ENCODE results near the gene CENPH. TPM values are rescaled to one million over a fixed set of nuclear protein-coding genes. Genes with fewer than 3 reads are reported as not detected.

The CENPH gene
- total and polyA plus RNA-seq, 2 of the 8 experiments (the other 6 are each of a cell fraction or from before 2014, with no cell fraction given): 69.0 to 82.8 TPM

GRCh38 chr5:69213513-69214215 lies 24.3 kb downstream of the CENPH start:
- TF ChIP-seq SRF (IDR thresholded peaks at IDR 0.05; ENCODE audit: low read depth, low read length): no peak
- no peak for TF ChIP-seq HDAC6 (IDR thresholded peaks at IDR 0.05; ENCODE audit: low read depth, low read length)
- no peak for TF ChIP-seq CBX8 (IDR thresholded peaks at IDR 0.05; ENCODE audit: borderline replicate concordance, low read depth, low read length)
- TF ChIP-seq CTBP2 (IDR thresholded peaks at IDR 0.05; ENCODE audit: borderline replicate concordance, insufficient read depth, insufficient read length, low read length): no peak
- no peak for TF ChIP-seq TAF7 (optimal IDR thresholded peaks at IDR 0.05; ENCODE audit: borderline replicate concordance, low read depth, low read length)
- no peak for TF ChIP-seq FOSL1 (IDR thresholded peaks at IDR 0.05; ENCODE audit: insufficient read depth, low read depth, low read length)
- no peak overlapping the region for H3K4me3 ChIP-seq (ENCODE audit: extremely low read depth in 1 of 4, insufficient read depth in 2 of 4, low read depth in 3 of 4, low read length in 4 of 4)
- no peak overlapping the region for H2BK5ac ChIP-seq (ENCODE audit: low read depth, low read length)
- no peak overlapping the region for H3K23ac ChIP-seq (ENCODE audit: insufficient read length)
- H3K27me3 ChIP-seq (replicated peaks in 1 of 4; ENCODE audit: control insufficient read depth in 3 of 4, extremely low read depth in 1 of 4, insufficient read depth in 3 of 4, low read length in 3 of 4): no peaks in the 10 kb centered on the region
- peaks cover 0 to 32% (median 3%) of the 10 kb centered on the region in 4 experiments; a peak in 3 of 8 replicates for H3K36me3 ChIP-seq (ENCODE audit: control insufficient read depth in 2 of 4, insufficient read depth in 4 of 4, low read length in 3 of 4)
- H4K20me1 ChIP-seq (replicated peaks in 1 of 2; ENCODE audit: control insufficient read depth in 1 of 2, insufficient read depth in 2 of 2, low read length in 2 of 2): no peaks in the 10 kb centered on the region
- 96% methylated on average over 4 of the region's 4 CpGs; no CpG with 5 or more reads in 1 of the 2 experiments for WGBS, 2 experiments (ENCODE audit: extremely low coverage in 1 of 2, insufficient coverage in 1 of 2, insufficient read length in 1 of 2, insufficient replicate concordance in 2 of 2, low coverage in 1 of 2, low lambda C conversion rate in 2 of 2, missing lambda C conversion rate in 1 of 2)
- no peak overlapping the region for H3K56ac ChIP-seq (replicated peaks; ENCODE audit: insufficient read length, low read depth, low read length)
- no peak overlapping the region for H3K14ac ChIP-seq (ENCODE audit: insufficient read length)
- H3K9ac ChIP-seq (replicated peaks in 1 of 4; ENCODE audit: extremely low read depth in 1 of 4, low read depth in 3 of 4, low read length in 3 of 4): no peak overlapping the region
- no peak overlapping the region for H2AFZ ChIP-seq (ENCODE audit: low read length)
- H3K18ac ChIP-seq (ENCODE audit: extremely low read depth, low read length): no peak overlapping the region
- H2BK12ac ChIP-seq (ENCODE audit: low read depth, low read length): no peak overlapping the region
- no peaks in the 10 kb centered on the region for H3K79me1 ChIP-seq (ENCODE audit: low read depth, low read length)
- CTCF ChIA-PET (ENCODE audit: partially characterized antibody): interaction anchor here (0.8 to 1.7 kb wide), 2 partner anchors 120 to 123 kb away, joined by 3 to 8 read pairs; partner anchors contain the start of gene SLC30A5
- peaks cover 6% of the 10 kb centered on the region; the same call in 1 of the 2 replicates for H3K23me2 ChIP-seq (ENCODE audit: low read depth, low read length)
- no peak overlapping the region for H2BK15ac ChIP-seq (ENCODE audit: low read length)
- H2AK5ac ChIP-seq (ENCODE audit: low read depth, low read length): no peak overlapping the region
- POLR2A ChIA-PET (ENCODE audit: partially characterized antibody): interaction anchor here (0.6 to 7.0 kb wide), 10 partner anchors 8 to 156 kb away, joined by 3 to 73 read pairs (median 4); partner anchors contain the start of genes AK6, CCNB1, CENPH and RAD17
- no peak overlapping the region for H2BK20ac ChIP-seq (ENCODE audit: low read length)
- H2BK120ac ChIP-seq (replicated peaks; ENCODE audit: low read depth, low read length): no peak overlapping the region
- H3K9me3 ChIP-seq (ENCODE audit: insufficient read depth in 2 of 2, low read depth in 1 of 2, low read length in 1 of 2): no peaks in the 10 kb centered on the region
- H3K79me2 ChIP-seq (ENCODE audit: control insufficient read depth in 1 of 2, insufficient read depth in 2 of 2, low read length in 2 of 2): peaks cover 0 to 6% of the 10 kb centered on the region in 2 experiments; a peak in 2 of 4 replicates
- H3K4ac ChIP-seq (replicated peaks; ENCODE audit: insufficient read length, low read depth, low read length): no peak overlapping the region
- DNase-seq (ENCODE audit: low read depth in 1 of 2, low spot score in 2 of 2): no peak
- no peak overlapping the region for H4K5ac ChIP-seq (ENCODE audit: insufficient read length, low read depth, low read length)
- H4K8ac ChIP-seq (ENCODE audit: extremely low read depth, insufficient read depth, low read length): no peak overlapping the region
- no peak overlapping the region for H3K4me2 ChIP-seq (ENCODE audit: insufficient read depth in 1 of 2, low read depth in 2 of 2, low read length in 2 of 2)
- H4K91ac ChIP-seq (replicated peaks; ENCODE audit: insufficient read length, low read length): no peak overlapping the region
- no peak overlapping the region for H3K27ac ChIP-seq (ENCODE audit: low read depth, low read length)
- no peak for FAIRE-seq
- H3K4me1 ChIP-seq (replicated peaks in 1 of 4; ENCODE audit: control insufficient read depth in 3 of 4, insufficient read depth in 4 of 4, low read length in 3 of 4): no peaks in the 10 kb centered on the region

Data from H1 (cell line).